GM12874 (cell line): ENCODE measurements around the gene NME2.

Source experiments
- CTCF ChIP-seq: IDR thresholded peaks from 2 replicates; pipeline ENCODE4 v1.5.1; 2011; ENCODE audit warnings: low read depth, mild to moderate bottlenecking, control low read depth, low read length, moderate library complexity; ENCODE audit not compliant: insufficient read depth

Gene NME2

GRCh38 chr17:51197754-51198153 lies 31.5 kb downstream of the NME2 start:
- TF ChIP-seq CTCF: no peak

- TF ChIP-seq CTCF: no peak
Observed at GRCh38 chr17:51200295-51200694, 34.1 kb downstream of the NME2 start.

GRCh38 chr17:51200846-51201245 lies 34.6 kb downstream of the NME2 start:
- TF ChIP-seq CTCF: no peak

- TF ChIP-seq CTCF: no peak
Observed at GRCh38 chr17:51203838-51204237, 37.6 kb downstream of the NME2 start.

- no peak for TF ChIP-seq CTCF
Observed at GRCh38 chr17:51214920-51215319, 48.7 kb downstream of the NME2 start.

GRCh38 chr17:51217946-51218345 lies 51.7 kb downstream of the NME2 start:
- TF ChIP-seq CTCF: no peak

- no peak for TF ChIP-seq CTCF
Observed at GRCh38 chr17:51221322-51221721, 55.1 kb downstream of the NME2 start.
